Astrocyte of the spinal cord (primary cell): ENCODE results near the gene CD8A.

Experiments used
- DNase-seq: peaks from one replicate; pipeline ENCODE4 v3.0.0; 2011; ENCODE audit warnings: low read depth, low spot score
- H3K4me3 ChIP-seq: 2 replicates; pipeline ENCODE4 v1.5.1; 2011; ENCODE audit warnings: low read depth, mild to moderate bottlenecking, low read length, moderate library complexity
- CTCF ChIP-seq: IDR thresholded peaks from 2 replicates; pipeline ENCODE4 v1.5.1; 2012; ENCODE audit warnings: low read depth, mild to moderate bottlenecking, low read length, inconsistent platforms
- in situ Hi-C: cut with HindIII; loops from 2 replicates; pipeline ENCODE4 v1.10.0; 2017; ENCODE audit warnings: low sequenced_read_pairs

The CD8A gene

GRCh38 chr2:86779971-86780370, 10.7 kb downstream of the CD8A start:
- no peak for DNase-seq
- no peak overlapping the region for H3K4me3 ChIP-seq
- TF ChIP-seq CTCF = no peak
- in situ Hi-C loops = no loop called here

- in situ Hi-C loops = no loop called here
- no peak for TF ChIP-seq CTCF
- DNase-seq = no peak
- no peak overlapping the region for H3K4me3 ChIP-seq
These were observed 11.8 kb downstream of the CD8A start for GRCh38 chr2:86778957-86779356.

- DNase-seq = no peak
- in situ Hi-C loops = no loop called here
- no peak overlapping the region for H3K4me3 ChIP-seq
- TF ChIP-seq CTCF = no peak
These were observed 14.2 kb downstream of the CD8A start for GRCh38 chr2:86776532-86776931.

GRCh38 chr2:86775338-86775737, 15.4 kb downstream of the CD8A start:
- no peak for TF ChIP-seq CTCF
- H3K4me3 ChIP-seq = no peak overlapping the region
- in situ Hi-C loops = no loop called here
- no peak for DNase-seq

GRCh38 chr2:86774862-86775261, 15.9 kb downstream of the CD8A start:
- in situ Hi-C loops = no loop called here
- TF ChIP-seq CTCF = no peak
- no peak overlapping the region for H3K4me3 ChIP-seq
- DNase-seq = no peak

- no peak overlapping the region for H3K4me3 ChIP-seq
These were observed 18.1 kb downstream of the CD8A start for GRCh38 chr2:86772611-86773010.

More at GRCh38 chr2:86772611-86773010, 18.1 kb downstream of the CD8A start:
- DNase-seq = no peak
- TF ChIP-seq CTCF = no peak
- in situ Hi-C loops = no loop called here
